ENCODE results near the gene BCL2L14.
A peak's percentile ranks its signal among the peaks of the same experiment; 100 is the strongest.

BCL2L14 gene

GRCh38 chr12:12072064-12072760, 1.5 kb downstream of the BCL2L14 start:
- Histone ChIP-seq H3K4me3 (ENCODE audit: low read depth, low read length, poor library complexity, severe bottlenecking) (no peak overlapping the region), H2AFZ (ENCODE audit: low read length) (no peak overlapping the region)

GRCh38 chr12:12079291-12079690, 8.6 kb downstream of the BCL2L14 start:
- Histone ChIP-seq H3K4me2 (ENCODE audit: low read length) (no peak overlapping the region), H3K9me3 (ENCODE audit: low read length) (no peaks in the 10 kb centered on the region), H3K4me1 (ENCODE audit: insufficient read depth, low read length, severe bottlenecking) (no peaks in the 10 kb centered on the region), H3K36me3 (ENCODE audit: insufficient read depth, low read length) (no peaks in the 10 kb centered on the region), H3K9ac (ENCODE audit: low read length) (no peak overlapping the region), H2AFZ (ENCODE audit: low read length) (no peak overlapping the region), H3F3A (ENCODE audit: insufficient read depth, low read length) (no peaks in the 10 kb centered on the region), H3K4me3 (ENCODE audit: low read depth, low read length, poor library complexity, severe bottlenecking) (no peak overlapping the region), H3K27ac (ENCODE audit: low read depth, low read length, poor library complexity, severe bottlenecking) (no peak overlapping the region), H3K27me3 (ENCODE audit: insufficient read depth, low read length) (no peaks in the 10 kb centered on the region), H3K9me2 (ENCODE audit: low read depth, low read length) (no peaks in the 10 kb centered on the region), H4K20me1 (ENCODE audit: insufficient read depth, low read length) (no peaks in the 10 kb centered on the region), H3K79me2 (ENCODE audit: insufficient read depth, low read length) (no peaks in the 10 kb centered on the region)
- TF ChIP-seq EZH2 (IDR thresholded peaks at IDR 0.05; ENCODE audit: borderline replicate concordance, low read length), result no peak
- TF ChIP-seq CTCF (IDR thresholded peaks at IDR 0.05; ENCODE audit: low read length), result no peak

More at GRCh38 chr12:12072064-12072760, 1.5 kb downstream of the BCL2L14 start:
- H3K9me3 ChIP-seq (ENCODE audit: low read length), result no peaks in the 10 kb centered on the region
- H3K36me3 ChIP-seq (ENCODE audit: insufficient read depth, low read length), result no peaks in the 10 kb centered on the region
- H3K9ac ChIP-seq (ENCODE audit: low read length), result no peak overlapping the region
- no peaks in the 10 kb centered on the region for H3F3A ChIP-seq (ENCODE audit: insufficient read depth, low read length)
- no peaks in the 10 kb centered on the region for H3K9me2 ChIP-seq (ENCODE audit: low read depth, low read length)
- no peaks in the 10 kb centered on the region for H4K20me1 ChIP-seq (ENCODE audit: insufficient read depth, low read length)
- peaks cover 7% of the 10 kb centered on the region for H3K4me1 ChIP-seq (ENCODE audit: insufficient read depth, low read length, severe bottlenecking)
- H3K4me2 ChIP-seq (ENCODE audit: low read length), result no peak overlapping the region
- peaks cover 8% of the 10 kb centered on the region; the same call in 1 of the 2 replicates for H3K27me3 ChIP-seq (ENCODE audit: insufficient read depth, low read length)
- TF ChIP-seq EZH2 (IDR thresholded peaks at IDR 0.05; ENCODE audit: borderline replicate concordance, low read length) (no peak), CTCF (IDR thresholded peaks at IDR 0.05; ENCODE audit: low read length) (peak; percentile 12; the same call in 1 of the 2 replicates)
- H3K79me2 ChIP-seq (ENCODE audit: insufficient read depth, low read length), result no peaks in the 10 kb centered on the region
- H3K27ac ChIP-seq (ENCODE audit: low read depth, low read length, poor library complexity, severe bottlenecking), result no peak overlapping the region

GRCh38 chr12:12081836-12082497, 11.2 kb downstream of the BCL2L14 start:
- Histone ChIP-seq H3K79me2 (ENCODE audit: insufficient read depth, low read length) (no peaks in the 10 kb centered on the region), H3K27ac (ENCODE audit: low read depth, low read length, poor library complexity, severe bottlenecking) (no peak overlapping the region), H2AFZ (ENCODE audit: low read length) (no peak overlapping the region), H3F3A (ENCODE audit: insufficient read depth, low read length) (no peaks in the 10 kb centered on the region), H3K4me1 (ENCODE audit: insufficient read depth, low read length, severe bottlenecking) (no peaks in the 10 kb centered on the region), H3K9me3 (ENCODE audit: low read length) (no peaks in the 10 kb centered on the region), H3K9me2 (ENCODE audit: low read depth, low read length) (no peaks in the 10 kb centered on the region), H3K36me3 (ENCODE audit: insufficient read depth, low read length) (no peaks in the 10 kb centered on the region), H3K27me3 (ENCODE audit: insufficient read depth, low read length) (peaks cover 2% of the 10 kb centered on the region; the same call in 1 of the 2 replicates), H3K4me3 (ENCODE audit: low read depth, low read length, poor library complexity, severe bottlenecking) (no peak overlapping the region), H3K9ac (ENCODE audit: low read length) (no peak overlapping the region), H4K20me1 (ENCODE audit: insufficient read depth, low read length) (no peaks in the 10 kb centered on the region), H3K4me2 (ENCODE audit: low read length) (no peak overlapping the region)
- TF ChIP-seq EZH2 (IDR thresholded peaks at IDR 0.05; ENCODE audit: borderline replicate concordance, low read length), result no peak
- peak; percentile 40 for TF ChIP-seq CTCF (IDR thresholded peaks at IDR 0.05; ENCODE audit: low read length)

Measured in OCI-LY1 (cell line).